ENCODE measurements around the gene GASK1A. TPM values are rescaled to one million over a fixed set of nuclear protein-coding genes. Genes with fewer than 3 reads are reported as not detected.
A peak's percentile ranks its signal among the peaks of the same experiment; 100 is the strongest.

Gene GASK1A
- total and polyA plus RNA-seq, 5 donors = 1.5 to 5.7 (median 3.7) TPM

DNA sequence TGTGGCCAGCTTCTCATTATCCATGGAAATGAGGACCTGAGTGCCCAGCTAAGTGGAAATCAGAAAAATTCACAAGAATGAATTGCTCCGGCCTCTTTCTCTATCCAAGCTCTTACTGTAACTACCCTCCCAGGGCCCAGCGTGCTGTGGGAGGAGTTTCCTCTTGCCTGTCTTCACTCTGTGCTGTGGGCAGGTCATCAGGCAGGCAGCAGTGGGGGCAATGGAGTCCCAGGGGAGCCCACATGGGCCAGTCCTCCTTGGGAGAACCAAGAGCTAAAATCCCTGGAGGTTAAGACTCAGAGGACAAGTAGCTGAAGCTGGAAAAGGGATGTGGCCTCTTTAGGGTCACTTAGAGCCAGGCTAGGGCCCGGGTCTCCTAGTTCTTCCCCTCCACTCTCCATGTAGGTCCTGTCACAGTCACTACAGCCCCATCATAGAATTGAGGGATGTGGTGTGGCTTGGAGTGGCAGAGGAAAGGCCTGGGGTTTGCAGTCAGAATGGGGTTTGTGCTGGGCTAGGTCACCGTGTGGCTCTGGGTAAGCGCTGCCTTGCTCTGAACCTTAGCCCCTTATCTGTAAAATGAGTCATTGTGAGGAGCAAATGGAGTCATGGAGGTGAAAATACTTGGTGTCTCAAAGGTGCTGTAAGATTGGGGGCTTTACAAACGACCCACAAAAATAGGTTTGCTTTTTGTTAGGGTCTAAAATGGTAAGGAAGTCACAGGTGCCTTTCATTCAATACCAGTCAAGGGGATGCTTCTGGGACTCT lies 3.7 kb downstream of the GASK1A start:
- H3K27ac ChIP-seq (ENCODE audit: low read length) = no peak overlapping the region
- H3K4me3 ChIP-seq (ENCODE audit: low read length) = no peak overlapping the region
- H3K27me3 ChIP-seq (ENCODE audit: control insufficient read depth, insufficient read depth) = no peaks in the 10 kb centered on the region
- ATAC-seq (no peak), DNase-seq (peak in 2 of 3 donors; percentile 49 to 69)
- intact Hi-C loops (cut with DNase I) = no loop called here
- 75% methylated on average over 6 of the region's 6 CpGs for WGBS
- no peaks in the 10 kb centered on the region for H3K4me1 ChIP-seq (ENCODE audit: control insufficient read depth, insufficient read depth, low read length)
- no peaks in the 10 kb centered on the region for H3K9me3 ChIP-seq (ENCODE audit: control insufficient read depth, low read length)

DNA sequence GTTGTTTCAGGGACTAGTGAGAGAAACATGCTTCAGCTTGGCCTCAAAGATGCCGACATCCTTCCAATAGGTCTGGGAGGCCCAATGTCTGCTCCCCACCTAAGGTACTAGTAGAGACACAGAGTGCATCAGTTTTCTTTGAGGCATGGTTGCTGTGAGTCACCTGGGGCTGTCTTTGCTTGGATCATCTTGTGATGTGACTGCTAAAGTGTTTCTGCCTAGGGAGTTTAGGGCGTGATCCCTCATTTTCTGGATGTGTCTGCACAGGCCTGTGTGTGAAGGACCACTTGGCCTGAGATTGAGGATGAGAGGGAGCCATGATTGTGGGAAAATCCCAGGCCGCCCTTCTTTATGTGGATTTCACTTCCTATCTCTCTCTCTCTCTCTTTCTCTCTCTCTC lies 4.8 kb downstream of the GASK1A start:
- ATAC-seq (no peak), DNase-seq (no peak)
- Histone ChIP-seq H3K4me3 (ENCODE audit: low read length) (no peak overlapping the region), H3K27me3 (ENCODE audit: control insufficient read depth, insufficient read depth) (no peaks in the 10 kb centered on the region), H3K27ac (ENCODE audit: low read length) (no peak overlapping the region), H3K4me1 (ENCODE audit: control insufficient read depth, insufficient read depth, low read length) (no peaks in the 10 kb centered on the region), H3K9me3 (ENCODE audit: control insufficient read depth, low read length) (no peaks in the 10 kb centered on the region)
- intact Hi-C loops (cut with DNase I) = no loop called here
- 96% methylated on average over 3 of the region's 3 CpGs for WGBS

DNA sequence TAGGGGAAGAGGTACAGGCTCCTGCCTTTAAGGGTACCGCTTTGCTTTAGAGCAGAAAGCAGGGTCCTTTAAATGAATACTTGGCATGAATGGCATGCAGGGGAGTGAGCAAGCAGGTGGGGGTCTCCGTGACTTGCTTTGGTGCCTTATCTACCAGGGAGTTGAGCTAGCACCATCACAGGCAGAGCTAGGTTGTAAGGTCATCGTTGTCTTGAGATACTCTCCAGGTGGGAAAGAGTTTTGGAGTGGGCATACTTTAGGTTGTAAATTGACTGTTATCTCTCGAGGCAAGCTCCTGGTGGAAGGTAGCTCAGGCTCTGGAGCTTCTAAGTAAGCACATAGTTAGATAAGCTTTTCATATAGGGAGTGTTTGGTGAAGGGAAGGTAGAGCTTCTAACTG lies 5.6 kb downstream of the GASK1A start:
- Histone ChIP-seq H3K27ac (ENCODE audit: low read length) (no peak overlapping the region), H3K27me3 (ENCODE audit: control insufficient read depth, insufficient read depth) (no peaks in the 10 kb centered on the region), H3K4me1 (ENCODE audit: control insufficient read depth, insufficient read depth, low read length) (no peaks in the 10 kb centered on the region), H3K4me3 (ENCODE audit: low read length) (no peak overlapping the region), H3K9me3 (ENCODE audit: control insufficient read depth, low read length) (no peaks in the 10 kb centered on the region)
- intact Hi-C loops (cut with DNase I) = no loop called here
- WGBS = 63% methylated on average over 4 of the region's 4 CpGs
- no peak for DNase-seq
- no peak for ATAC-seq

DNA sequence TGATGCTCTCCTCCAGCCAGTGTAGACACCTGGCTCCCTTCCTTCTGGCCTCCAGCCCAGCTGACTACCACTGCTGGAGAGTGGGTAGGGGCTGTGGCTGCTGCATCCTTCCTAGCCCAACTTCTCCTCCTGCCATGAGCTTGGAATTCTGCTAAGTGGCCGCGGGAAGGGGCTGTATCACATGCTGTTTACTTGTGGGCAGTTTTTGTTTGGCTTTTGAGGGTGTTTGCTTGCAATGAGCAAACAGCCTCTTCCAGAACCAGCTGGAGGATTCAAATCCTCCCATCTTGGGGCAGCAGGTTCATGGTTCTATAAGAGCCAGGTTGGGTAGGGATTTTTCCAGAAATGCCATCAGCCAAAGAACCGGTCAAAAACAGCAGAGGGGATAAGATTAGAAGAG lies 9.0 kb downstream of the GASK1A start:
- Histone ChIP-seq H3K4me1 (ENCODE audit: control insufficient read depth, insufficient read depth, low read length) (no peaks in the 10 kb centered on the region), H3K27me3 (ENCODE audit: control insufficient read depth, insufficient read depth) (no peaks in the 10 kb centered on the region), H3K9me3 (ENCODE audit: control insufficient read depth, low read length) (no peaks in the 10 kb centered on the region), H3K27ac (ENCODE audit: low read length) (no peak overlapping the region), H3K4me3 (ENCODE audit: low read length) (no peak overlapping the region)
- ATAC-seq (no peak), DNase-seq (no peak)
- intact Hi-C loops (cut with DNase I) = no loop called here
- 77% methylated on average over 3 of the region's 3 CpGs for WGBS

DNA sequence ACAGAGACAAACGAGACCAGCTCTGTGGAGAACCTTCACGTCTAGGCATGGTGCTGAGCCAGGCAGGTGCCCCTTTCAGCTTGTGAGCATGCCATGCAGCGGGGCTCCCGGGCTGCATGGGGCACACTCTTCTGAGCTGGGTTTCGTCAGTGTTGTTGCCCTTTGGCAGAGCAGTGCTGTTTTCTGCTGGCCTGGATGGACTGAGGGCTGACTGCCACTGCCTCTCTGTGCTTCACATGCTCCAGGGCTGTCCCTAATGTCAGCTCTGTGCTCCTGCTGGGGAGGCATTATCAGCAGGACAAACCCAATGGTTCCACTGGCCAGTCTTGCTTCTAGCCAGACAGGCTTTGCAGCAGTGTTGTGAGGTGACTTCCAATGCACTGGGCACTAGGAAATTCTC lies 9.5 kb downstream of the GASK1A start:
- H3K9me3 ChIP-seq (ENCODE audit: control insufficient read depth, low read length) = no peaks in the 10 kb centered on the region
- no peak overlapping the region for H3K4me3 ChIP-seq (ENCODE audit: low read length)
- 76% methylated on average over 5 of the region's 5 CpGs for WGBS
- no peaks in the 10 kb centered on the region for H3K4me1 ChIP-seq (ENCODE audit: control insufficient read depth, insufficient read depth, low read length)
- peak in 1 of 2 donors; percentile 6 for ATAC-seq
- intact Hi-C loops (cut with DNase I) = no loop called here
- H3K27me3 ChIP-seq (ENCODE audit: control insufficient read depth, insufficient read depth) = no peaks in the 10 kb centered on the region
- peak in 1 of 3 donors; percentile 55 for DNase-seq
- H3K27ac ChIP-seq (ENCODE audit: low read length) = no peak overlapping the region

DNA sequence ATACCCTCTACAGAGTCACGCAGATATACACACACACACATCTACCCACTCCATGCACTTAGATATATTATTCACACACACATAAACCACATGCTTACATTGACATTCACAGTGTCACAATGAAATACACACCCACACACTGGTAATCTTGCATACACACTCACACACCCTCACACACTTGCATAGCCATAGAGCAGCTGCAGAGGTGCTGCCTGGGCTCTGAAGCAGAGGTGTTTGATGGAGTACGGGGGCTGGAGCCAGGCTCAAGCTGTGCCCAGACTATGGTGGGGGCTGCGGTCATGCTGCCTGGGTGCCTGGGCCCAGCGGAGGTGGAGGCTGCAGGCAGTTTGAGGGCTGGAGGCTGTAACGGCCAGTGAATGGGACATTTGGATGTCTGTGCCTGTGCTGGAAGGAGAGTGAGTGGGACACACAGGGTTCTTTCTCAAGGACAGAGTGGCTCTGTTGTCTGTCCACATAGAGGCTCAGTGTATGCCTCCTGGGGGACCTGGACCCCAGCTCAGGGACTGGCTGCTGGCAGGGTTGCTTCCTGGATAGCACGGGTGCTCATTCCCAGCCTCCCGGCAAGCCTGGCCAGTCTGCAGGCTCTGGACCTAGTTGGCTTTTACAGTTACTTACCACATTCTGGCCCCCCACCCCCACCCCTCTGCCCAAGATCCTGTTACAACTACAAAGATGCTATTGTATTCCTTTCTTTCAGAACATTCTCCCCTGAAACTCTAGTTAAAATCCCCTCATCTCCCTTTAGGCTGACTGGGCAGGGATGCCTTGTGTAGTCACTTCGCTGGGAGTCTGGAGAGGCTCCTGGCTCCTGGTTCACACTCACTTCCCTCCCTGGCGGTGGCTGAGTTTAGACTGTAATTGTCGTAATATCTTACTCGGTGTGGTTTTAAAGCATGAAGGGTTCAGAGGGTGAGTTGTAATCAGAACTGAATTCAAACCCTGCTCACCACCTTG lies 12.5 kb downstream of the GASK1A start:
- Histone ChIP-seq H3K9me3 (ENCODE audit: control insufficient read depth, low read length) (no peaks in the 10 kb centered on the region), H3K4me3 (ENCODE audit: low read length) (no peak overlapping the region), H3K4me1 (ENCODE audit: control insufficient read depth, insufficient read depth, low read length) (peaks cover 4% of the 10 kb centered on the region), H3K27ac (ENCODE audit: low read length) (peak overlapping the region; percentile 30), H3K27me3 (ENCODE audit: control insufficient read depth, insufficient read depth) (no peaks in the 10 kb centered on the region)
- peak; percentile 67 to 83 (median 79) for DNase-seq
- peak; percentile 77 to 81 for ATAC-seq
- WGBS = 58% methylated on average over 11 of the region's 11 CpGs
- intact Hi-C loops (cut with DNase I) = no loop called here

DNA sequence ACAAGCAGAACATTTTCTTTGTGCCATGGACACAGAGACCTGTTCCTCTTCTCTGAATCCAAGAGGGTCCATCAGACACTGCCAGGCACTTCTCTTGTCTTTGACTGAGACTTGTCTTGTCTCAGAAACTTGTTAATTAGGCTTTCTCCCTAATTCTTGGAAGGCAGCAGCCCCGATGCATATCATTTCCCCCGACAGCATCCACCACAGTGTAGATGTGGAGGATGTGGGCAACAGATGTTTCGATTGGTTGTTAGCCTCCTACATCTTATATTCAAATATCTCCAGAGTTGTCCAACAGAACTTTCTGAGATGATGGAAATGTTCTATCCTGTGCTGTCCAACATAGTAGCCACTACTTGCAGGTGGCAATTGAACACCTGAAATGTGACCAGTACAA lies 15.5 kb downstream of the GASK1A start:
- H3K4me1 ChIP-seq (ENCODE audit: control insufficient read depth, insufficient read depth, low read length) = peaks cover 8% of the 10 kb centered on the region
- no peaks in the 10 kb centered on the region for H3K9me3 ChIP-seq (ENCODE audit: control insufficient read depth, low read length)
- DNase-seq (no peak), ATAC-seq (no peak)
- intact Hi-C loops (cut with DNase I) = no loop called here
- WGBS = 98% methylated on average over 3 of the region's 3 CpGs
- no peak overlapping the region for H3K4me3 ChIP-seq (ENCODE audit: low read length)
- H3K27me3 ChIP-seq (ENCODE audit: control insufficient read depth, insufficient read depth) = no peaks in the 10 kb centered on the region
- no peak overlapping the region for H3K27ac ChIP-seq (ENCODE audit: low read length)

DNA sequence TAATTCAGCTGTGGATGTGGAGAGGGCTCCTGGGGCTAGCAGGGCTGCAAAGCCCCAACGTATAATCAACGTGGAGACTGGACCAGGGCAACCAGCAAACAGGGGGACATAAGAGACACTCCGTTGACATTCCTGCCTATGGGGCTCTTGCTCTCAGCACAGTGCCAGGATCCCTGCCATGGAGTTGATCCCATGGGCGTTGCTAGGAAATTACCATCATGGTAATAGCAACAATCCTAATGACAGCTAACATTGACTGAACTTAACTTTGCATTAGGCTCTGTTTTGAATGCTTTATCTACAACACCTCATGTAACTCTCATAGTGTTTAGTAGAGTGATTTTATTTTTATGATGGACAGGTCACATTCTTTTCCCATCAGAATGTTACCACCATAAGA lies 16.9 kb downstream of the GASK1A start:
- H3K27ac ChIP-seq (ENCODE audit: low read length) = no peak overlapping the region
- 75% methylated on average over 4 of the region's 4 CpGs for WGBS

DNA sequence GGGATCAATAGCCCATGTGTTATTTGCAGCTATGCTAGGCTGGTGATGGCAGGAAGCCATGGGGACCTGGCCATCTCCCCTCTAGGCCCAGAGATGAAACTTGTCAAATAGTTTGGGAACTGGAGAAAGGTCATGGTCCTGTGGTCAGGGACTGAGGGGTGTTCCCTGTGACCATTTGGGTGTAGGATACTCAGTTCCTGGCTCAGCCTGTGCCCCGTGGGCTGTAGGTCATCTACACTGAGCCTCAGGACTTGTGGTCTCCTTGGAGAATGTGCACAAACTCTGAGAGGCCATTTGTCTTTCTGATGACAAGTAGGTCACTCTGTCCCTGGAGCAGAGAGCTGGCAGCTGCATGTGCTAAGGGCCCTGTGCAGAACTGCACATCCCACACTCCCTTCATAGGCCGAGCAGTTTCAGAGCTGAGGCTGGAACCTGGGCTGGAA lies 17.5 kb downstream of the GASK1A start:
- H3K27me3 ChIP-seq (ENCODE audit: control insufficient read depth, insufficient read depth) = no peaks in the 10 kb centered on the region
- H3K4me1 ChIP-seq (ENCODE audit: control insufficient read depth, insufficient read depth, low read length) = peaks cover 11% of the 10 kb centered on the region
- H3K9me3 ChIP-seq (ENCODE audit: control insufficient read depth, low read length) = no peaks in the 10 kb centered on the region
- intact Hi-C loops (cut with DNase I) = no loop called here
- H3K27ac ChIP-seq (ENCODE audit: low read length) = peak overlapping the region; percentile 2
- 60% methylated on average over 2 of the region's 2 CpGs for WGBS
- no peak overlapping the region for H3K4me3 ChIP-seq (ENCODE audit: low read length)
- DNase-seq (peak; percentile 31 to 77 (median 76)), ATAC-seq (peak; percentile 11 to 56)

More for the DNA sequence above, 16.9 kb downstream of the GASK1A start:
- Histone ChIP-seq H3K27me3 (ENCODE audit: control insufficient read depth, insufficient read depth) (no peaks in the 10 kb centered on the region), H3K9me3 (ENCODE audit: control insufficient read depth, low read length) (no peaks in the 10 kb centered on the region), H3K4me3 (ENCODE audit: low read length) (no peak overlapping the region), H3K4me1 (ENCODE audit: control insufficient read depth, insufficient read depth, low read length) (peaks cover 8% of the 10 kb centered on the region)
- ATAC-seq = no peak
- DNase-seq = no peak
- intact Hi-C loops (cut with DNase I) = no loop called here

DNA sequence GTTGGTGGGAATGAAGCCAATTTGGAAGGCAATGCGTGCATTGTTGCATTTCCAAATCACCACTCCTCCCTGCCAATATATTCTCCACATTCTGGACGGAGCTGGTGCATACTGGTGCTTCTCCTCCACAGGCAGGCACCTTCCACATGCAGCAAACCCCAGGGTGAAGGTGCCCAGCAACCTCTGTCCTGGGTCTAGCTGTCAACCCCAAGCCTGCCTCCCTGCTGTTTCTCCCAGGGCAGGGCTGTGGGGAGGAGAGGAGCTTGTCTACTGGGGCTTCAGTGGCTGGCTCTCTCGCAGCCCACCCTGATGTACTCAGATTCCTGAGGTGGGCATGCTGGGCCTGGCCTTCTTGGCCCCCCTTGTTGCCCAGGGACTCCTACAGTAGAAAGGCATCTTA lies 20.1 kb downstream of the GASK1A start:
- peak overlapping the region; percentile 56 for H3K27ac ChIP-seq (ENCODE audit: low read length)
- no peak overlapping the region for H3K4me3 ChIP-seq (ENCODE audit: low read length)
- ATAC-seq (no peak), DNase-seq (no peak)
- H3K9me3 ChIP-seq (ENCODE audit: control insufficient read depth, low read length) = no peaks in the 10 kb centered on the region
- peaks cover 12% of the 10 kb centered on the region for H3K4me1 ChIP-seq (ENCODE audit: control insufficient read depth, insufficient read depth, low read length)
- intact Hi-C loops (cut with DNase I) = no loop called here
- H3K27me3 ChIP-seq (ENCODE audit: control insufficient read depth, insufficient read depth) = no peaks in the 10 kb centered on the region
- WGBS = 58% methylated on average over 3 of the region's 3 CpGs

DNA sequence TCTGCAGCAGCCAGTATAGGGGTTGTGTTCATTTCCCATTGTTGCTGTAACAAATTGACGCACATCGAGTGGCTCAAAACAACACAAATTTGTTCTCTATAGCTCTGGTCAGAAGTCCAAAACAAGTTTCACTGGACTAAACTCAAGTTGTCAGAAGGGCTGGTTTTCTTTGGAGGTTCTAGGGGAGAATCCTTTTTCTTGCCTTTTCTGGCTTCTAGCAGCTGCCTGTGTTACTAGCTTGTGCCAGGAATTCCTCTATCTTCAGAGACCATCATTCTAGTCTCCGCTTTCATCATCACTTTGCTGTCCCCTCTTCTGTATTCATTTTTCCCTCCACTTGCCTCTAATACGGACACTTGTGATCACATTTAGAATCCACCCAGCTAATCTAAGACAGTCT lies 20.5 kb downstream of the GASK1A start:
- Histone ChIP-seq H3K4me3 (ENCODE audit: low read length) (no peak overlapping the region), H3K27ac (ENCODE audit: low read length) (no peak overlapping the region), H3K9me3 (ENCODE audit: control insufficient read depth, low read length) (no peaks in the 10 kb centered on the region), H3K27me3 (ENCODE audit: control insufficient read depth, insufficient read depth) (no peaks in the 10 kb centered on the region), H3K4me1 (ENCODE audit: control insufficient read depth, insufficient read depth, low read length) (peaks cover 12% of the 10 kb centered on the region)
- ATAC-seq (no peak), DNase-seq (no peak)
- intact Hi-C loops (cut with DNase I) = no loop called here
- WGBS = 75% methylated on average over 4 of the region's 4 CpGs

Measured in right cardiac atrium (tissue), 5 donors.